Stimulated activated CD8-positive, alpha-beta memory T cell treated with anti-CD3 and anti-CD28 coated beads, Interleukin-2, amount 100 ng/mL, for 1 hour (primary cell): ENCODE measurements around the gene KSR1.

Experiments used
- DNase-seq, 2 donors: peaks; one replicate each; pipeline ENCODE4 v3.0.0-alpha.2; 2020; ENCODE audit warnings: low read depth in 2 of 2

Gene KSR1

GRCh38 chr17:27473748-27474609 is 17.7 kb downstream of the KSR1 start:
- DNase-seq, result peak; percentile 44 to 53

GRCh38 chr17:27475070-27475673 is 18.9 kb downstream of the KSR1 start:
- DNase-seq, result no peak

- no peak for DNase-seq
Measured at GRCh38 chr17:27475981-27476895, 20.0 kb downstream of the KSR1 start.

GRCh38 chr17:27477050-27477888 is 21.0 kb downstream of the KSR1 start:
- no peak for DNase-seq

- DNase-seq, result no peak
Measured at GRCh38 chr17:27477971-27478684, 21.9 kb downstream of the KSR1 start.

- DNase-seq, result no peak
Measured at GRCh38 chr17:27478901-27479538, 22.8 kb downstream of the KSR1 start.

GRCh38 chr17:27479838-27480237 is 23.6 kb downstream of the KSR1 start:
- DNase-seq, result no peak

GRCh38 chr17:27480699-27481098 is 24.5 kb downstream of the KSR1 start:
- DNase-seq, result no peak

GRCh38 chr17:27481327-27481726 is 25.1 kb downstream of the KSR1 start:
- DNase-seq, result peak in 1 of 2 donors; percentile 20

- DNase-seq, result no peak
Measured at GRCh38 chr17:27485125-27485524, 28.9 kb downstream of the KSR1 start.

GRCh38 chr17:27485716-27486495 is 29.7 kb downstream of the KSR1 start:
- no peak for DNase-seq

- DNase-seq, result no peak
Measured at GRCh38 chr17:27486741-27487140, 30.5 kb downstream of the KSR1 start.

- no peak for DNase-seq
Measured at GRCh38 chr17:27488231-27488630, 32.0 kb downstream of the KSR1 start.

GRCh38 chr17:27489045-27489715 is 32.9 kb downstream of the KSR1 start:
- DNase-seq, result no peak

GRCh38 chr17:27490391-27490790 is 34.1 kb downstream of the KSR1 start:
- no peak for DNase-seq

- no peak for DNase-seq
Measured at GRCh38 chr17:27491713-27492190, 35.5 kb downstream of the KSR1 start.

- no peak for DNase-seq
Measured at GRCh38 chr17:27492470-27492869, 36.2 kb downstream of the KSR1 start.

GRCh38 chr17:27493088-27493487 is 36.8 kb downstream of the KSR1 start:
- no peak for DNase-seq
